Keratinocyte (primary cell): Measurements from ENCODE around the gene NLRP9. TPM values are rescaled to one million over a fixed set of nuclear protein-coding genes. Genes with fewer than 3 reads are reported as not detected.
"Not testable (repeated sequence)": the region's sequence is repeated elsewhere in the genome, so short reads cannot be mapped to it uniquely, and the experiment has no call there.

Experiments used
- DNase-seq: peaks from one replicate; pipeline ENCODE4 v3.0.0-alpha.2; 2011; ENCODE audit warnings: low read depth, missing footprints, low spot score
- FAIRE-seq: peaks from 2 replicates; lab custom pipeline; 2011; peaks lifted over from hg19 to GRCh38; lab: Jason Lieb, UNC
- H2AFZ ChIP-seq: 2 replicates; pipeline ENCODE4 v1.6.0; 2012; ENCODE audit warnings: low read length, control low read depth, inconsistent platforms; ENCODE audit not compliant: control insufficient read depth
- H3K27ac ChIP-seq: 2 replicates; pipeline ENCODE4 v1.5.1; 2011; ENCODE audit warnings: low read length; ENCODE audit not compliant: control insufficient read depth, insufficient read depth
- H3K27me3 ChIP-seq: 3 replicates; pipeline ENCODE4 v1.6.0; 2011; ENCODE audit warnings: low read length; ENCODE audit not compliant: control insufficient read depth, insufficient read depth; ENCODE audit errors: extremely low read depth
- H3K36me3 ChIP-seq, 2 experiments: 2 replicates in 1 of 2; 3 replicates in 1 of 2; pipeline ENCODE4 v1.5.1; 2011; ENCODE audit warnings: low read length in 2 of 2, mild to moderate bottlenecking in 1 of 2; ENCODE audit not compliant: control insufficient read depth in 2 of 2, insufficient read depth in 2 of 2; ENCODE audit errors: extremely low read depth in 1 of 2
- H3K4me1 ChIP-seq: 3 replicates; pipeline ENCODE4 v1.5.1; 2011; ENCODE audit warnings: low read length; ENCODE audit not compliant: control insufficient read depth, insufficient read depth; ENCODE audit errors: extremely low read depth
- H3K4me2 ChIP-seq: 3 replicates; pipeline ENCODE4 v1.6.0; 2011; ENCODE audit warnings: low read depth, low read length; ENCODE audit not compliant: control insufficient read depth, insufficient read depth; ENCODE audit errors: extremely low read depth
- H3K4me3 ChIP-seq, 3 experiments: fragments of 200-600 bp in 1 of 3; sonication (generic) in 1 of 3; 2 replicates in 2 of 3; 3 replicates in 1 of 3; pipeline ENCODE4 v1.5.1; 2011 to 2016; ENCODE audit warnings: low read length in 3 of 3, mild to moderate bottlenecking in 3 of 3, control low read depth in 2 of 3, inconsistent platforms in 1 of 3, low read depth in 1 of 3, mixed read lengths in 1 of 3, mixed run types in 1 of 3, moderate library complexity in 1 of 3; ENCODE audit not compliant: control insufficient read depth in 2 of 3, insufficient read depth in 2 of 3; ENCODE audit errors: extremely low read depth in 1 of 3
- H3K79me2 ChIP-seq: 2 replicates; pipeline ENCODE4 v1.6.0; 2012; ENCODE audit warnings: low read length; ENCODE audit not compliant: control insufficient read depth, insufficient read depth
- H3K9ac ChIP-seq: 3 replicates; pipeline ENCODE4 v1.6.0; 2011; ENCODE audit warnings: low read length; ENCODE audit not compliant: control insufficient read depth, insufficient read depth; ENCODE audit errors: extremely low read depth
- H3K9me1 ChIP-seq: 3 replicates; pipeline ENCODE4 v1.6.0; 2011; ENCODE audit warnings: low read length; ENCODE audit not compliant: control insufficient read depth, insufficient read depth; ENCODE audit errors: extremely low read depth
- H3K9me3 ChIP-seq: 2 replicates; pipeline ENCODE4 v1.5.1; 2012; ENCODE audit warnings: low read depth, low read length; ENCODE audit not compliant: control insufficient read depth
- H4K20me1 ChIP-seq: 3 replicates; pipeline ENCODE4 v1.6.0; 2011; ENCODE audit warnings: low read length; ENCODE audit not compliant: control insufficient read depth, insufficient read depth; ENCODE audit errors: extremely low read depth
- EZH2 ChIP-seq: IDR thresholded peaks from one replicate; pipeline ENCODE4 v1.6.1; 2012; ENCODE audit warnings: inconsistent platforms, mild to moderate bottlenecking, low read length, moderate library complexity
- dilution Hi-C: fragments of 300-500 bp; cut with MboI; formaldehyde crosslinking; loops from one replicate; pipeline ENCODE4 v1.7.0; 2020; ENCODE audit warnings: low sequenced_read_pairs; ENCODE audit not compliant: extremely low pct_ligation_motif_present
- polyA plus RNA-seq, 5 experiments: library from polyadenylated mRNA; depleted of rRNA in 3 of 5; stranded (reverse) in 3 of 5; stranded (forward) in 1 of 5; unstranded in 1 of 5; fragments of >200 nt; gene quantifications; 1 replicate in 1 of 5; 2 replicates in 3 of 5; 3 replicates in 1 of 5; pipeline versions ENCODE4 v1.2.1 to v1.2.3, GENCODE V29; 2011 to 2012; ENCODE audit warnings: missing spikeins in 2 of 5, low read depth in 1 of 5, low replicate concordance in 1 of 5
- TF ChIP-seq, protein P1 (sequence below), 3 experiments: IDR thresholded peaks in 1 of 3; conservative IDR thresholded peaks in 1 of 3; optimal IDR thresholded peaks in 1 of 3; 2 replicates in 2 of 3; 3 replicates in 1 of 3; pipeline versions ENCODE3 to v1.5.1; 2011; ENCODE audit warnings: low read length in 3 of 3, mild to moderate bottlenecking in 3 of 3, moderate library complexity in 2 of 3, control low read depth in 1 of 3, inconsistent platforms in 1 of 3; ENCODE audit not compliant: insufficient read depth in 2 of 3; ENCODE audit errors: extremely low read depth in 1 of 3

Gene NLRP9
- polyA plus RNA-seq, 1 donor (not counting 4 experiments of a cell fraction or from before 2014, with no cell fraction given): not detected

GRCh38 chr19:55720214-55720746, 17.9 kb downstream of the NLRP9 start:
- H3K4me1 ChIP-seq: no peaks in the 10 kb centered on the region
- DNase-seq: no peak
- H3K27me3 ChIP-seq: no peaks in the 10 kb centered on the region
- dilution Hi-C loops: no loop called here
- peaks cover 1% of the 10 kb centered on the region for H3K9me3 ChIP-seq
- H3K4me3 ChIP-seq: no peak overlapping the region
- H3K79me2 ChIP-seq: no peaks in the 10 kb centered on the region
- H3K27ac ChIP-seq: no peak overlapping the region
- no peak for FAIRE-seq
- no peaks in the 10 kb centered on the region for H3K9me1 ChIP-seq
- no peak overlapping the region for H3K4me2 ChIP-seq
- H4K20me1 ChIP-seq: no peaks in the 10 kb centered on the region
- no peaks in the 10 kb centered on the region for H3K36me3 ChIP-seq
- H3K9ac ChIP-seq: no peak overlapping the region
- TF ChIP-seq, protein P1, sequence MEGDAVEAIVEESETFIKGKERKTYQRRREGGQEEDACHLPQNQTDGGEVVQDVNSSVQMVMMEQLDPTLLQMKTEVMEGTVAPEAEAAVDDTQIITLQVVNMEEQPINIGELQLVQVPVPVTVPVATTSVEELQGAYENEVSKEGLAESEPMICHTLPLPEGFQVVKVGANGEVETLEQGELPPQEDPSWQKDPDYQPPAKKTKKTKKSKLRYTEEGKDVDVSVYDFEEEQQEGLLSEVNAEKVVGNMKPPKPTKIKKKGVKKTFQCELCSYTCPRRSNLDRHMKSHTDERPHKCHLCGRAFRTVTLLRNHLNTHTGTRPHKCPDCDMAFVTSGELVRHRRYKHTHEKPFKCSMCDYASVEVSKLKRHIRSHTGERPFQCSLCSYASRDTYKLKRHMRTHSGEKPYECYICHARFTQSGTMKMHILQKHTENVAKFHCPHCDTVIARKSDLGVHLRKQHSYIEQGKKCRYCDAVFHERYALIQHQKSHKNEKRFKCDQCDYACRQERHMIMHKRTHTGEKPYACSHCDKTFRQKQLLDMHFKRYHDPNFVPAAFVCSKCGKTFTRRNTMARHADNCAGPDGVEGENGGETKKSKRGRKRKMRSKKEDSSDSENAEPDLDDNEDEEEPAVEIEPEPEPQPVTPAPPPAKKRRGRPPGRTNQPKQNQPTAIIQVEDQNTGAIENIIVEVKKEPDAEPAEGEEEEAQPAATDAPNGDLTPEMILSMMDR (optimal IDR thresholded peaks at IDR 0.05 in 1 of 3, IDR thresholded peaks at IDR 0.05 in 1 of 3, conservative IDR thresholded peaks at IDR 0.05 in 1 of 3; ENCODE audit: extremely low read depth in 1 of 3, insufficient read depth in 2 of 3, low read length in 3 of 3): no peak
- no peak for TF ChIP-seq EZH2
- no peak overlapping the region for H2AFZ ChIP-seq

DNA sequence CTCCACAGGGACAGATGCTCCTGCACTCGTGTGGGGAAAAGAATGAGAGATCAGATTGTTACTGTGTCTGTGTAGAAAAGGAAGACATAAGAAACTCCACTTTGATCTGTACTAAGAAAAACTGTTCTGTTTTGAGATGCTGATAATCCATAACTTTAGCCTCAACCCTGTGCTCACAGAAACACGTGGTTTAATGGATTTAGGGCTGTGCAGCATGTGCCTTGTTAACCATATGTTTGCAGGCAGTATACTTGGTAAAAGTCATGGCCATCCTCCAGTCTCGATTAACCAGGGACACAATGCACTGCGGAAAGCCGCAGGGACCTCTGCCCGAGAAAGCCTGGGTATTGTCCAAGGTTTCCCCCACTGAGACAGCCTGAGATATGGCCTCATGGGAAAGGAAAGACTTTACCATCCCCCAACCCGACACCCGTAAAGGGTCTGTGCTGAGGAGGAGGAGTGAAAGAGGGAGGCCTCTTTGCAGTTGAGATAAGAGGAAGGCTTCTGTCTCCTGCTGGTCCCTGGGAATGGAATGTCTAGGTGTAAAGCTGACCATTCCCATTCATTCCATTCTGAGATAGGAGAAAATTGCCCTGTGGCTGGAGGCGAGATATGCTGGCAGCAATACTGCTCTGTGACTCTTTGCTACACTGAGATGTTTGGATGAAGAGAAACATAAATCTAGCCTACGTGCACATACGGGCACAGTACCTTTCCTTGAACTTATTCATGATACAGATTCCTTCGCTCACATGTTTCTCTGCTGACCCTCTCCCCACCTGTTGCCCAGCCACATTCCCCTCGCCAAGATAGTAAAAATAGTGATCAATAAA, 20.1 kb downstream of the NLRP9 start:
- H3K27me3 ChIP-seq, H2AFZ ChIP-seq, H4K20me1 ChIP-seq, H3K79me2 ChIP-seq, H3K4me1 ChIP-seq, H3K4me2 ChIP-seq, DNase-seq, FAIRE-seq, H3K9ac ChIP-seq, H3K9me1 ChIP-seq, H3K27ac ChIP-seq, H3K36me3 ChIP-seq, H3K4me3 ChIP-seq, dilution Hi-C loops, H3K9me3 ChIP-seq: not testable (repeated sequence)
